HG03439 (cell line): ENCODE measurements around the gene EFHC1.
A peak's percentile ranks its signal among the peaks of the same experiment; 100 is the strongest.

Experiments
- ATAC-seq: cut with Tn5 transposase; IDR thresholded peaks from one replicate; pipeline ENCODE4 v1.9.1; 2021; ENCODE audit warnings: mild to moderate bottlenecking, moderate library complexity; ENCODE audit not compliant: unreplicated experiment

Gene EFHC1

GRCh38 chr6:52537001-52537753 is 117.0 kb downstream of the EFHC1 start:
- peak; percentile 62 for ATAC-seq

GRCh38 chr6:52538252-52538900 is 118.2 kb downstream of the EFHC1 start:
- ATAC-seq = no peak

- ATAC-seq = no peak
Observed at GRCh38 chr6:52538901-52539354, 118.8 kb downstream of the EFHC1 start.

GRCh38 chr6:52539607-52540006 is 119.5 kb downstream of the EFHC1 start:
- no peak for ATAC-seq

- ATAC-seq = no peak
Observed at GRCh38 chr6:52540286-52540902, 120.3 kb downstream of the EFHC1 start.

GRCh38 chr6:52541135-52541534 is 121.0 kb downstream of the EFHC1 start:
- no peak for ATAC-seq

- no peak for ATAC-seq
Observed at GRCh38 chr6:52543262-52543661, 123.1 kb downstream of the EFHC1 start.

GRCh38 chr6:52543729-52544601 is 123.8 kb downstream of the EFHC1 start:
- ATAC-seq = no peak

GRCh38 chr6:52544602-52545405 is 124.7 kb downstream of the EFHC1 start:
- no peak for ATAC-seq

GRCh38 chr6:52545406-52546119 is 125.4 kb downstream of the EFHC1 start:
- ATAC-seq = no peak

GRCh38 chr6:52546192-52546591 is 126.0 kb downstream of the EFHC1 start:
- no peak for ATAC-seq

GRCh38 chr6:52546678-52547077 is 126.5 kb downstream of the EFHC1 start:
- ATAC-seq = peak; percentile 92

GRCh38 chr6:52547647-52548352 is 127.7 kb downstream of the EFHC1 start:
- no peak for ATAC-seq

- ATAC-seq = no peak
Observed at GRCh38 chr6:52548353-52548713, 128.2 kb downstream of the EFHC1 start.

GRCh38 chr6:52548999-52549398 is 128.9 kb downstream of the EFHC1 start:
- no peak for ATAC-seq

GRCh38 chr6:52549428-52549827 is 129.3 kb downstream of the EFHC1 start:
- ATAC-seq = no peak

- no peak for ATAC-seq
Observed at GRCh38 chr6:52550014-52550575, 130.0 kb downstream of the EFHC1 start.

GRCh38 chr6:52550870-52551269 is 130.7 kb downstream of the EFHC1 start:
- ATAC-seq = no peak
